Activated naive CD4-positive, alpha-beta T cell (primary cell): ENCODE data around the gene GEMIN5.
"Not testable (repeated sequence)": the region's sequence is repeated elsewhere in the genome, so short reads cannot be mapped to it uniquely, and the experiment has no call there.

Source experiments
- DNase-seq, 4 experiments: peaks; one replicate each; lab custom pipeline; 2025; lab: John Stamatoyannopoulos, UW

GEMIN5 gene

DNA sequence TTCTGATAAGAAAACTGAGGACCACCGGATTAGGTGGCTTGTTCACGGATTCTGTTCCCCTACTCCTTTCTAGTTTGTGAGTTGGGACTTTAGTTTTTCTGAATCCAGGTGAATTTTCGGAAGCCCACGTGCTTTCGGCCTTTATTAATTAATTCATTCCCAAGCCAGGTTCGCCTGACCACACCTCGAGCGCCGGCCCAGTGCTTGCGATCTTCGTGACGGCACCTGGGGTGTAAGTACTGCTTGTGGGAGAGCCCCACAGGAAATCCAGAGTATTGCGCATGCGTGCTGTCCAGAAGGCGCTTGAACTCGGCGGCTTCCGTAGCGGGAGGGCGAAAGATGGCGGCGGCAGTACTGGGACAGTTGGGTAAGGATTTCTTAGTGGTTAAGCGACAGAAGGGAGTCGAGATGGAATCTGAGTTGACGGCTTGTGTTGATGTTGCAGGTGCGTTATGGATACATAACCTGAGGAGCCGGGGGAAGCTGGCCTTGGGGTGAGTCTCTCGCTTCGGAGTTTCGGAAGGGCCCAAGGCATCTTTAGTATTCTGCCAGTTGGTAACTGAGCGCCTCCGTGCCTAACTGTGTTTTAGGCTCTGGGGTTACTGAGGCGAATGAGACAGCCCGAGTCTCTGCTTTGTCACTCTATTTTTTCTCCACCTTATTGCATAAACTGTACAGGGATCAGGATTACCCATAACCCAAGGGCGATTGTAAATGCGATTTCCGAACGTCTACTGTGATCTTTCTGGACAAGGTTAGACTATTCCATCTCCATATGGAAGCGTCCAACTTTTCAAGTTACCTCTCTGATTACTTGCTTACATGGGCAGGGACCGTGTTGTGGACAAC is 3.0 kb upstream of the GEMIN5 start, which contains the start of gene MRPL22:
Gene MRPL22, plus strand, starts transcription at position 302 of the 849 bp plus-strand sequence. Its CDS starts 38 bp downstream, at position 340.
- DNase-seq, result peak; percentile 81 to 90 (median 86)

DNA sequence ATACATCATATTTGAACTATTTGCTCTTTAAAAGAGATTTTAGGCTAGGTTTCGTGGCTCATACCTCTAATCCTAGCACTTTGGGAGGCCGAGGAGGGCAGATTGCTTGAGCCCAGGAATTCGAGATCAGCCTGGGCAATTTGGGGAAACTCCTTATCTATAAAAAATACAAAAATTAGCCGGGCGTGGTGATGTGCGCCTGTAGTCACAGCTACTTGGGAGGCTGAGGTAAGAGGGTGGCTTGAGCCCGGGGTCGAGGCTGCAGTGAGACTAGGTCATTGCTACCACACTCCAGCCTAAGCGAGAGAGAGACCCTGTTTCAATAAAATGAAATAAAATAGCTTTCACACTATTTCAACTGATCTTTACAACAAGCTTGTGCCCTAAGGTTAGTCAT is 2.4 kb upstream of the GEMIN5 start:
- DNase-seq, result no peak

DNA sequence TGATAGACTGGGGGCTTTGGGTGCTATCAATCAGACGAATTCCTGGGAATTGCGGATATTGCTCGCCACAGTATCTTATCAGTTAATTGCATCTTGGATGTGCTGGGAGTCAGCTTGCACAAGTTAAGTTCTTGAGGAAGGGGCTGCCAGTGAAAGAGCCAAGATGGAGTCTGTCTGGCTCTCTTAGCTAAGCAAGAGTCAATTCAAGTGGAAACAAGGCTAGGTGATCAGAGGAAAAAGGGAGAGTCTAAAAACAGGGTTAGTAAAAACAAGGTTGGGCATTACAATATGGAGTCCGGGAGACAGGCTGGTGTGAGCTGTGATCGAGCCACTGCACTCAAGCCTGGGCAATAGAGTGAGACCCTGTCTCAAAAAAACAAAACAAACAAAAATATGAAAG is 1.4 kb upstream of the GEMIN5 start:
- DNase-seq, result not testable (repeated sequence)

DNA sequence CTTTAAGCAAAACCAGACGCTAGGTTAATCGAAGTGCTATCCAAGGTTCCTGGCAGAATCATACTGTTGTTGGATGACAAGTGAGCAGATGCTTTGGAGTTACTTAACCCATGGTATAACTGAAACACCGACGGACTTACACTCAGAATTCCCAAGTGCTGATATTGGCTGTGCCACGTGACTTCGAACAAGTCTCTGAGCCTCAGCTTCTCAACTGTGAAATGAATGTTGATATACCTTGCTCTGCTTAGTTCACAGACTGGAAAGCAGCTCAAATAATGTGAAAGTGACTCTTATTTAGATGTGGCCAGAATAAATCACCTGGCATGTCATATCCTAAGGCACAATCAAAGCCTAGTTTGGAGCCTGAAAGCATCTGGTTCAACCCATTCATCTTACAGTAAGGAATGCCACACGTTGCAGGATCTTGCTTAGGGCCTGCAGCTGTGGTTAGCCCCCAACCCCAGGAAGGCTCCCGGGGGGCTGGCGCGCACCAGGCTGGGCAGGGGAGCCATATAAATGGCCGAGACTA is 759 bp downstream of the GEMIN5 start:
- DNase-seq, result no peak

- DNase-seq, result no peak
These were observed 3.1 kb downstream of the GEMIN5 start for GRCh38 chr5:154934881-154935280.

DNA sequence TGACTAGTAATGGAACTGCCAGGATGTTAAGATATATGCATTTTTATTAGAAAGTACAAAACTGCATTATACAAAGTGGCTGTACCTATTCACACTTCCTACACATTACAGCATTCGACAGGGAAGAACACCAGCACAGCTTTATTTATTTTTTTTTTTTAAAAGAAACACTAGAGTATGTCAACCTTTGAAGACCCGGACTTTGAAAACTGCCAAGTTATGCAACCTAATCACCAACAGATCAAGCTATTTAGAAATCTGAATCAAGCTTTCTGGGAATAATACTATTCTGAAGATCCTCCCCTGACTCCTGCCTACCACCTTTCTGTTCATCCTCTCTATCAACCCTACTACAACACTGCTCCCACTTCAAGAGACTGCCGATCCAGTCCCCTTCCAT is 4.5 kb downstream of the GEMIN5 start:
- no peak for DNase-seq

DNA sequence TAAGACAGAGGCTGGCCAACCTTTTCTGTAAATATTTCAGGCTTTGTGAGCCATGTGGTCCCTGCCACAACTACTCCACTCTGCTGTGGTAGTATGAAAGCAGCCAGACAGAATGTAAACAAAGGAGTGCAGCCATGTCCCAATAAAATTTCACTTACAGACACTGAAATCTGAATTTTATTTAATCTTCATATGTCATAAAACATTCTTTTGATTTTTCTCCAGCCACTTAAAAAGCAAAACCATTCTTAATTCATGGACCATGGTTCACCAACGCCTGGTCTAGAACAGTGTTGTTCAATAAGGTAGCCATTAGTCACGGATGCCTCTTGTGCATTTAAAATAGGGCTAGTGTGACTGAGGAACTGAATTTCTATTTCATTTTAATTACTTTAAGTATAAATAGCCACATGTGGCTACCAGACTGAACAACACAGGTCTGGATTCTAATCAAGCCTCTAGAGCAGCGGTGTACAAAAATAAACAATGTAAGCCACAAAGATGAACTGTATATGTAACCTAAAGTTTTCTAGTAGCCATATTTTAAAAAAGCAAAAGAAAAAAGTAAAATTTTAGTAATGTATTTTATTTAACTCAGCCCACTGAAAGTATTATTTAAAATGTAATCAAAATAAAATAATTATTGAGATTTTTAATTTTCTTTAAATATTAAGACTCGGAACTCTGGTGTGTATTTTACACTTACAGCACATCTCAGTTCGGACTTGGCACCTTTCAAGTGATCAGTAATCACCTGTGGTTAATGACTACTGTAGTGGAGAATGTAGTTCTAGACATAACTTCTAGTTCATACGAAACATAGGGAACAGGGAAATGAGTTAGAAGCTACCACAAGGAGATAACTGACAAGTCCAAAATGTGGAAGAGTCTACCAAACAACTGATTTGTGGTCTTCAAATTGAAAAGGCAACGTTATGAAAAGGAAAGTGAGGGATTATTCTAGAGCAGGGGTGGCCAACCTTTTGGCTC is 14.3 kb downstream of the GEMIN5 start:
- DNase-seq, result no peak

DNA sequence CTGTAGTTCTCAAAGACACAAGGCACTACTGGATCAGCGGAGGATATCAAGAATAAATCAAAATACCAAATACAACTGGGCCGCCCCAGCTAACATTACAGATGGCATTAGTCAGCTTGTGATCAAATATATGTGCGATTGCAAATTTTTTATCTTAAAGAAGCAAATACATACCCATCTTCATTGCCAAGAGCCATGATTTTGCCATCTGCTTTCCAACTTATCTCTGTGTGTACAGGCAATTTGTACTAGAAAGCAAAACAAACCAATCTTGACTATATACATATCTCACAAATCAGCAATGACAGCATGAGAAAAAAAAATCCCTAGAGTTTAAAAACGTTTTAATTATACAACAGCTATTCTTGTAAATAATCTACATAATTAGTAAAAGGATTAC is 20.3 kb downstream of the GEMIN5 start:
- DNase-seq, result no peak

DNA sequence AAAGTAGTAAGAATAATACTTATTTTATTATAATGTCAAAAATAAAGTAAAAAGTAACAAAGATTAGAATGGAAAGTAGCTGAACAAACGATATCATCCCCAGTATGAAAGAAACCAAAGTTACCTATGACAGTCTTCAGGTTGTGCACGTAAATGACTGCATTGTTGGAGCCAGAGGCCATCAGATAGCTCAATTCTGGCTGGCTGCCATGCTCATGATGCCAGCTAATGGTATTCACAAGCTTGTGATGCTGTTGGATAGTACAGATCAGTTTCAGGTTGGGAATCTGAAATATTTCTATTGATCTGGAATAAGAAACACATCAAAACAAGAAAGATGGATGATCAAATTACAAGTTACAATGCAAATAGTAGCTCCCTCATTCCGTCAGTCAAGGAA is 21.1 kb downstream of the GEMIN5 start:
- no peak for DNase-seq

DNA sequence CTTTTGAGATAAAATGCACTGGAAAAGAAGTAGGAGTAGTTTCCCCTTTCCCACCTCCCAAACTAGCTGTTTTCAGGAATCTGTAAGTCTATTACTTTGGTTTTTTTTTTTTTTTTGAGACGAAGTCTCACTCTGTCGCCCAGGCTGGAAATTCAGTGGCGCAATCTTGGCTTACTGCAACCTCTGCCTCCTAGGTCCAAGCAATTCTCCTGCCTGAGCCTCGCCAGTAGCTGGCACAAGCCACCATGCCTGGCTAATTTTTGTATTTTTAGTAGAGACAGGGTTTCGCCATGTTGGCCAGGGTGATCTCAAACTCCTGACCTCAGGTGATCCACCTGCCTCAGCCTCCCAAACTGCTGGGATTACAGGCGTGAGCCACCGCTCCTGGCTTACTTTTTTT is 32.4 kb downstream of the GEMIN5 start:
- not testable (repeated sequence) for DNase-seq

- no peak for DNase-seq
These were observed 36.1 kb downstream of the GEMIN5 start for GRCh38 chr5:154901913-154902312.

GRCh38 chr5:154901276-154901675 is 36.7 kb downstream of the GEMIN5 start:
- DNase-seq, result no peak

DNA sequence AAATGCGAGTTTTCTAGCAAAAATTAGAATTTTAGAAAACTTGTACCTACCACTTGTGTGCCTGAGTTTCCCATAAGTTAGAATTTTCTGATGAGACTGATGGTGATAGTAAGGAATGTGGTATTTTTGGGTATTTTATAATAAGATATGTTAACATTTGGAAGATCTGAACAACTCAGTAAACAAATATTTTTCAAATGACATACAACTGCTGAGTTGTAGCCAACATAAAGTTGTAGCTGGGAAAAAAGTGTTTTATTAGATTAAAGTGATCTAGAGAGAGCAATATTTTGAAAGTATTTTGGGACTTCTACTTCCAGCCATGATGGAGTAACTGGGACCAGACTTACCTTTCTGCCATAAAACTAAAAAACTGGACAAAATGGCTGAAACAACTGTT is 37.9 kb downstream of the GEMIN5 start:
- no peak for DNase-seq

DNA sequence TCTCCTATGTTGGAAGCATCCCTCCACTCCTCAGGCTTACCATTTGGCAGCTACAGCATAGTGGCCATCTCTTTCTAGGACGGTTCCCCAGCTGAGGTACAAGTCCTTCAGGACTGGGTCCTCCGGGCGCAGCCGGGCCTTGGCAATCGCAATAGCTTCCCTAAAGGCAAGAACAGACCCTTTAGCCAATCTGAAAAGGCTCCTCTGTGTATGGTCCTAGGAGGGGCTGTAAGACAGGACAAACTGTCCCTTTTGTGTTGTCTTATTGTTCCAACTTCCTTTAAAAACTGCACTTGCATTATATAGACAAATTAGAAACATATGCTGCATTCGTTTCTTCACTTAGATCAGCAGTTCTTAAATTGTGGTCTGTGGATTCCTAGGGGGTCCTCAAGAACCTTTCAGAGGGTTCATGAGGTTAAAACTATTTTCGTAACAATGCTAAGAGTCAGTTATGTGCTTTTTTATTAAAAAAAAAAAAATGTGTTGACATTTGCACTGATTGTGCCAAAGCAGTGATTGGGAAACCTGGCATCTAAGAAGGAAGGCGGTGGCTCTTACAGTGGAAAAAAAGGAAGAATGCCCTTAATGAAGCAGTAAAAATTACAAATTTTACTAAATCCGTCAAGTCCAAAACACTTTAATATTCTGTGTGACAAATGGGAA is 38.7 kb downstream of the GEMIN5 start:
- DNase-seq, result no peak

DNA sequence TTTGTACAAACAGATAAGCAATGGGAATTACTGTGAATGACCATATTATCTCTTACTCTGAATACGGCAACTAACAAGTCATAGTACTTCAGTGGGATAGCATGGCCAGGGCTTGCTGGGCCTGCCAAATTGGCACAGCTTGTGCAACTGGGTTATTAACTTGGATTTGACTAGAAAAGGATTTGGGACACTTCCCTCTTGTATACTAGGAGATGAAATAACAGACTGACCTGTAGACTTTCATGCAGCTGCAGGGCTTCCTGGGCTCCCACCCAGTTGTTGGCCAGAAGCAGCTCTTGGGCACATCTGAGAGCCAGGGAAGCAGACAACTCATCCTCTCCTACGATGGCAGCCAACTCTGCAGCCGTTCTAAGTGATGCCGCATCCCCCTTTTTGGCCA is 39.8 kb downstream of the GEMIN5 start:
- no peak for DNase-seq

DNA sequence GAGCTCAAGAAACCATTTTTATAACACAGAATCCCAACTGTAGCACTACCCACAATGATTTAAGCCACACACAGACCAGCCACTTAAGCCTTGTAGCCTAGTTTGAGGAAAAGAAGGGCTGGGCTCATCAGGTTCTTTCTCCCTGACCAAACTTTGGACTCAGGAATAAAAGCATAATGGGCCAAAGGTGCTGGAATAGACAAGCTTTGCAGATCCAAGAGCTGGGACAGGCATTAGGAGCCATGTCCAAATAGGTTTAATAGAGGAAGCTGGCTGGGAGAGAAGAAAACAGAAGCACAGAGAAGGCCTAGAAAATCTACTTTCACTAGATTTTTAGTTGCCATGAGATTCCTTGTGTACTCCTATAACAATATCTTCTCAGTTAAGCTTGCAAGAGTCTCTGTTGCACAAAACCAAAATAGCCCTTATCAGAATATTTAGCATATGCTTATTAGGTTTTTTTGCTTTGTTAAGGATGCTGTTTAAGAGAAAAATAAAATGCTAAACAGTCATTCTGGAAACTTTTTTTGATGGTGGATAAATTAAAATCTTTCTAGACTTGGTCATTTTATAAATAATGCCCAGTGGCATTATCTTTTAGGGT is 41.3 kb downstream of the GEMIN5 start:
- no peak for DNase-seq

GRCh38 chr5:154895606-154896561 is 42.1 kb downstream of the GEMIN5 start:
- DNase-seq, result no peak

DNA sequence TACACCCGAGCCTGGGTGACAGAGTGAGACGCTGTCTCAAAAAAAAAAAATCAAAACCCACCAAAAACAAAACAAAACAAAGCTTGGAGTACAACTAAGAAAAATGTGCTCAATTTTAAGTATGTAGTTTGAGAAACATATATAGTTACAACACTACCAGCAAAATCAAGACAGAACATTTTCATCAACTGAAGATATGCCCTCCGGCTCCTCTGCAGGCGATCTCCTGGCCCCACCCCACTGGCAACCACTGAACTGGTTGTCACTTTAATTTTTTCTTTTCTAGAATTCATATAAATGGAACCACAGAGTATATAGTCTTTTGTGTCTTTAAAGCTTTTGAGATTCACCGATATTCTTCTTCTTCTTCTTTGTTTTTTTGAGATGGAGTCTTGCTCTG is 44.6 kb downstream of the GEMIN5 start:
- DNase-seq, result no peak

DNA sequence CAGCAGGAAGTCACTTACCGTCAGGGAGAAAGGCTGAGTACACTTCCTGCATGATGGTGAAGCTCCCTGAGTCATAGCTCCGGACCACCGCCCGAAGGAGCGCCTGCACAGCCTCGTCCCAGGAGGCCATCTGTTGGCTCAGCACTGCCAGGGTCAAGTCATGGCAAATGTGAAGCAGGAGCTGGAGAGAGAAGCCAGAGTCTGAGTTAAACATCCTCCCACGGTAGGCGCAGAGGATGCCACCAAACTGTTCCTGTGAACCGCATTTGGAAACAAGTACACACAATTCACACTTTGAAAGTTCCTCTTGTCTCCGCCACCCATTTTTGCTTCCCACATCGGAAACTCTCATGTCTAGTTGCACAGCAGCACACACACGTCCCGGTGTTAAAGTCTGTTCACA is 45.6 kb downstream of the GEMIN5 start:
- DNase-seq, result no peak

GRCh38 chr5:154885439-154885838 is 52.6 kb downstream of the GEMIN5 start:
- no peak for DNase-seq
